ENCODE data around the gene ENTHD1. TPM values are rescaled to one million over a fixed set of nuclear protein-coding genes. Genes with fewer than 3 reads are reported as not detected.

ENTHD1 gene
- total and polyA plus RNA-seq, 10 of the 15 experiments (the other 5 are each of a cell fraction or from before 2014, with no cell fraction given), result 0.09 to 0.52 (median 0.21) TPM; not detected in 1

GRCh38 chr22:39743935-39744334, 149.6 kb downstream of the ENTHD1 start:
- no peak for DNase-seq (ENCODE audit: low read depth, low spot score)
- ChIA-PET RAD21 (ENCODE audit: unreplicated experiment) (no interaction called here), CTCF (interaction anchor here (1.4 kb wide), 1 partner anchor 63 kb away, joined by 5 read pairs; no protein-coding TSS in a partner anchor)

DNA sequence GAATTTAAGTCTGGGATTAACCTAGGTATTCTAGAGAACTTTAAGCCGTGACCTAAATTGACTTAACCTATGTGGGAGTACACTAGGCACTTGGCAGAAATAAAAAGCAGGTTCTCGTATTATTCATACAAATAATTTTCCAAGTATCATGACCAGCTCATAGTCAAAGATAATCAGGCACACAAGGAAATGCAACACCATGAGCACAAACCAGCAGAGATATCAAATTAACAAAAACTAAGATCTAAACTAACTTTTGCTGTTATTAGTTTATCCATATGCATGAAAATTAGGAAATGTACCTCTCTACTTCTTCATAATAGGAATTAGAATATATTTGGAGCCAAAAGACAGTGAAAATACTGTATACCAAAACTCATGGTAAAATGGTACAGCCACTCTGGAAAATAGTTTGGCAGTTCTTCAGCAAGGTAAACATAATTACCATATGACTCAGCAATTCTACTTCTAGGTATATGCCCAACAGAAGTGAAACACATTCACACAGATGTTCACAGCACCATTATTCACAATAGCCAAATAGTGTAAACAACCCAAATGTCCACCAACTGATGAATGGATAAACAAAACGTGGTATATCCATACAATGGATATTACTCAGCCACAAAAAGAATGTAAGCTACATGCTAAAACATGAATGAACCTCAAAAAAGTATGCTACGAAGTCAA, 154.1 kb downstream of the ENTHD1 start:
- H3K9ac ChIP-seq (ENCODE audit: control insufficient read depth, insufficient read depth, low read length), result no peak overlapping the region
- POLR2A ChIA-PET, result interaction anchor here (0.6 kb wide), 1 partner anchor 333 kb away, joined by 3 read pairs; no protein-coding TSS in a partner anchor
- H3K27me3 ChIP-seq (replicated peaks in 1 of 2; ENCODE audit: control insufficient read depth in 2 of 2, insufficient read depth in 2 of 2, low read length in 1 of 2), result no peaks in the 10 kb centered on the region
- no peaks in the 10 kb centered on the region for H3K4me1 ChIP-seq (ENCODE audit: control insufficient read depth, insufficient read depth, low read length)
- no TSS peak for BruUV-seq (replicated peaks)
- in situ Hi-C loops (cut with MboI) (no loop called here), intact Hi-C loops (cut with micrococcal nuclease; ENCODE audit: unreplicated experiment) (no loop called here)
- H3K79me2 ChIP-seq (ENCODE audit: control insufficient read depth, insufficient read depth, low read length), result no peaks in the 10 kb centered on the region
- no peak overlapping the region for H3K4me2 ChIP-seq (ENCODE audit: control insufficient read depth, insufficient read depth)
- ATAC-seq, result no peak
- no peak overlapping the region for H3K27ac ChIP-seq (ENCODE audit: control insufficient read depth, insufficient read depth)
- TF ChIP-seq NKRF (conservative IDR thresholded peaks at IDR 0.05) (no peak), BACH1 (IDR thresholded peaks at IDR 0.05; ENCODE audit: borderline replicate concordance) (peak; percentile 79)
- H3K4me3 ChIP-seq, result no peak overlapping the region
- no peak overlapping the region for H2AFZ ChIP-seq (ENCODE audit: control insufficient read depth, low read depth, low read length)
- H3K9me3 ChIP-seq (replicated peaks; ENCODE audit: control insufficient read depth, insufficient read depth, low read length), result peaks cover 4% of the 10 kb centered on the region
- RAD21 ChIA-PET (ENCODE audit: unreplicated experiment), result no interaction called here
- peak; percentile 52 for FAIRE-seq
- 33% methylated on average over 4 of the region's 4 CpGs for WGBS (ENCODE audit: insufficient coverage, insufficient replicate concordance, low lambda C conversion rate, missing lambda C conversion rate)
- no peaks in the 10 kb centered on the region for H3K36me3 ChIP-seq (ENCODE audit: control insufficient read depth in 2 of 2, insufficient read depth in 2 of 2, low read length in 1 of 2)
- H4K20me1 ChIP-seq (ENCODE audit: control insufficient read depth, insufficient read depth), result no peaks in the 10 kb centered on the region
- CTCF ChIA-PET, result interaction anchor here (0.7 to 1.3 kb wide), 2 partner anchors 13 to 1393 kb away, joined by 3 to 4 read pairs; no protein-coding TSS in a partner anchor
- no peak for DNase-seq (ENCODE audit: low read depth, low spot score)
- SMC1A ChIA-PET (ENCODE audit: uncharacterized antibody, unreplicated experiment), result interaction anchor here (0.6 to 1.2 kb wide), 3 partner anchors 10 to 171 kb away, joined by 3 to 5 read pairs (median 3); no protein-coding TSS in a partner anchor

More at GRCh38 chr22:39743935-39744334, 149.6 kb downstream of the ENTHD1 start:
- Histone ChIP-seq H3K4me2 (ENCODE audit: control insufficient read depth, insufficient read depth) (no peak overlapping the region), H3K9me3 (replicated peaks; ENCODE audit: control insufficient read depth, insufficient read depth, low read length) (peaks cover 4% of the 10 kb centered on the region), H3K4me3 (no peak overlapping the region), H2AFZ (ENCODE audit: control insufficient read depth, low read depth, low read length) (no peak overlapping the region), H3K9ac (ENCODE audit: control insufficient read depth, insufficient read depth, low read length) (no peak overlapping the region), H3K4me1 (ENCODE audit: control insufficient read depth, insufficient read depth, low read length) (no peaks in the 10 kb centered on the region), H3K79me2 (ENCODE audit: control insufficient read depth, insufficient read depth, low read length) (no peaks in the 10 kb centered on the region), H3K27me3 (replicated peaks in 1 of 2; ENCODE audit: control insufficient read depth in 2 of 2, insufficient read depth in 2 of 2, low read length in 1 of 2) (no peaks in the 10 kb centered on the region), H4K20me1 (ENCODE audit: control insufficient read depth, insufficient read depth) (no peaks in the 10 kb centered on the region), H3K27ac (ENCODE audit: control insufficient read depth, insufficient read depth) (no peak overlapping the region), H3K36me3 (ENCODE audit: control insufficient read depth in 2 of 2, insufficient read depth in 2 of 2, low read length in 1 of 2) (no peaks in the 10 kb centered on the region)
- intact Hi-C loops (cut with micrococcal nuclease; ENCODE audit: unreplicated experiment), result no loop called here
- no peak for TF ChIP-seq CHD2 (IDR thresholded peaks at IDR 0.05; ENCODE audit: borderline replicate concordance, low read depth, low read length)
- 42% methylated on average over 1 of the region's 1 CpG for WGBS (ENCODE audit: insufficient coverage, insufficient replicate concordance, low lambda C conversion rate, missing lambda C conversion rate)
- no peak for FAIRE-seq
- SMC1A ChIA-PET (ENCODE audit: uncharacterized antibody, unreplicated experiment), result interaction anchor here (2.1 kb wide), 1 partner anchor 22 kb away, joined by 5 read pairs; no protein-coding TSS in a partner anchor
- in situ Hi-C loops (cut with MboI), result no loop called here
- no TSS peak for BruUV-seq (replicated peaks)
- ATAC-seq, result no peak
- POLR2A ChIA-PET, result no interaction called here

Measured in GM12878 (cell line).